Osteoblast (primary cell): Measurements from ENCODE around the gene RFK. TPM values are rescaled to one million over a fixed set of nuclear protein-coding genes. Genes with fewer than 3 reads are reported as not detected.

ENCODE experiments used
- DNase-seq: peaks from one replicate; pipeline ENCODE4 v3.0.0; 2011; ENCODE audit warnings: low spot score, mixed read lengths; ENCODE audit not compliant: insufficient read length; ENCODE audit errors: missing footprints
- H2AFZ ChIP-seq: 2 replicates; pipeline ENCODE4 v1.6.0; 2011; ENCODE audit warnings: mild to moderate bottlenecking, low read length
- H3K27ac ChIP-seq: 2 replicates; pipeline ENCODE4 v1.5.1; 2011; ENCODE audit warnings: mild to moderate bottlenecking, low read depth, low read length, moderate library complexity
- H3K27me3 ChIP-seq: 2 replicates; pipeline ENCODE4 v1.6.0; 2012; ENCODE audit warnings: mild to moderate bottlenecking, control low read depth, inconsistent platforms, low read length, moderate library complexity; ENCODE audit not compliant: insufficient read depth
- H3K36me3 ChIP-seq: 2 replicates; pipeline ENCODE4 v1.5.1; 2011; ENCODE audit warnings: mild to moderate bottlenecking, low read length, control low read depth, moderate library complexity; ENCODE audit not compliant: insufficient read depth
- H3K4me1 ChIP-seq: 2 replicates; pipeline ENCODE4 v1.5.1; 2011; ENCODE audit warnings: mild to moderate bottlenecking, low read length, control low read depth, moderate library complexity; ENCODE audit not compliant: insufficient read depth
- H3K4me2 ChIP-seq: 2 replicates; pipeline ENCODE4 v1.6.0; 2011; ENCODE audit warnings: mild to moderate bottlenecking, low read length; ENCODE audit not compliant: insufficient read depth
- H3K4me3 ChIP-seq: fragments of 200-600 bp; sonication (generic); 3 replicates; pipeline ENCODE4 v1.5.1; 2012; ENCODE audit warnings: mild to moderate bottlenecking, low read length, inconsistent platforms; ENCODE audit not compliant: insufficient read depth
- H3K79me2 ChIP-seq: 2 replicates; pipeline ENCODE4 v1.6.0; 2012; ENCODE audit warnings: mild to moderate bottlenecking, low read length, control low read depth, inconsistent platforms; ENCODE audit not compliant: insufficient read depth
- H3K9me3 ChIP-seq: 2 replicates; pipeline ENCODE4 v1.5.1; 2011; ENCODE audit warnings: low read depth, low read length, control low read depth
- H4K20me1 ChIP-seq: 2 replicates; pipeline ENCODE4 v1.6.0; 2012; ENCODE audit warnings: mild to moderate bottlenecking, low read length, control low read depth; ENCODE audit not compliant: insufficient read depth
- CTCF ChIP-seq: IDR thresholded peaks from 2 replicates; pipeline ENCODE4 v1.5.1; 2011; ENCODE audit warnings: mild to moderate bottlenecking, low read depth, low read length, moderate library complexity; ENCODE audit errors: extremely low read depth
- total RNA-seq: library from RNA; depleted of rRNA; stranded (reverse); fragments of >200 nt; gene quantifications from 2 replicates; pipeline ENCODE4 v1.2.3, GENCODE V29; 2012

RFK gene
- 25.0 and 29.5 TPM in 2 replicates for total RNA-seq

- peak; percentile 98 for DNase-seq
- no peaks in the 10 kb centered on the region for H3K36me3 ChIP-seq
- peak within 1 kb of the TSS; percentile 98 for H2AFZ ChIP-seq
- no peaks in the 10 kb centered on the region for H3K9me3 ChIP-seq
- peaks cover 6% of the 10 kb centered on the region for H3K4me1 ChIP-seq
- no peaks in the 10 kb centered on the region for H3K27me3 ChIP-seq
- peak within 1 kb of the TSS; percentile 92 for H3K27ac ChIP-seq
- peak within 1 kb of the TSS; percentile 95 for H3K4me2 ChIP-seq
- H3K79me2 ChIP-seq: peaks cover 32% of the 10 kb centered on the region
- TF ChIP-seq CTCF: peak; percentile 29
- H3K4me3 ChIP-seq: peak within 1 kb of the TSS; percentile 96
- H4K20me1 ChIP-seq: no peaks in the 10 kb centered on the region
Measured at GRCh38 chr9:76394195-76394959, at the start of gene RFK. Gene RFK (minus strand): TSS chr9:76394426. CDS start chr9:76394171, 255 bp downstream.

GRCh38 chr9:76443887-76444286 lies 49.7 kb upstream of the RFK start:
- no peaks in the 10 kb centered on the region for H4K20me1 ChIP-seq
- no peak for DNase-seq
- no peak overlapping the region for H3K4me3 ChIP-seq
- peaks cover 18% of the 10 kb centered on the region for H3K4me1 ChIP-seq
- H3K79me2 ChIP-seq: no peaks in the 10 kb centered on the region
- no peak overlapping the region for H3K4me2 ChIP-seq
- no peaks in the 10 kb centered on the region for H3K36me3 ChIP-seq
- H2AFZ ChIP-seq: no peak overlapping the region
- no peaks in the 10 kb centered on the region for H3K9me3 ChIP-seq
- H3K27me3 ChIP-seq: no peaks in the 10 kb centered on the region
- no peak overlapping the region for H3K27ac ChIP-seq
- TF ChIP-seq CTCF: no peak

- no peaks in the 10 kb centered on the region for H3K27me3 ChIP-seq
- peaks cover 14% of the 10 kb centered on the region for H3K4me1 ChIP-seq
- no peaks in the 10 kb centered on the region for H3K79me2 ChIP-seq
- H3K9me3 ChIP-seq: no peaks in the 10 kb centered on the region
- peak; percentile 75 for DNase-seq
- no peak overlapping the region for H3K4me3 ChIP-seq
- TF ChIP-seq CTCF: no peak
- H3K27ac ChIP-seq: peak overlapping the region; percentile 67
- peak overlapping the region; percentile 64 for H2AFZ ChIP-seq
- H3K36me3 ChIP-seq: no peaks in the 10 kb centered on the region
- no peaks in the 10 kb centered on the region for H4K20me1 ChIP-seq
- peak overlapping the region; percentile 8 for H3K4me2 ChIP-seq
Measured at GRCh38 chr9:76441551-76442322, 47.5 kb upstream of the RFK start.
